GM10266 (cell line): ENCODE results near the gene INHA.
A peak's percentile ranks its signal among the peaks of the same experiment; 100 is the strongest.

ENCODE experiments used
- DNase-seq: peaks from one replicate; pipeline ENCODE4 v3.0.0; 2012; ENCODE audit errors: extremely low spot score
- CTCF ChIP-seq: IDR thresholded peaks from 2 replicates; pipeline ENCODE4 v1.5.1; 2012; ENCODE audit warnings: mild to moderate bottlenecking, low read depth; ENCODE audit not compliant: control insufficient read depth, insufficient read depth; ENCODE audit errors: missing control alignments

INHA gene

GRCh38 chr2:219571311-219572236, 536 bp upstream of the INHA start, which contains the start of gene OBSL1:
Gene OBSL1 (minus strand): TSS chr2:219571539. CDS start chr2:219571232, 307 bp downstream.
- TF ChIP-seq CTCF = no peak
- peak; percentile 23 for DNase-seq

GRCh38 chr2:219573166-219573565, 1.1 kb downstream of the INHA start:
- no peak for DNase-seq
- no peak for TF ChIP-seq CTCF

GRCh38 chr2:219574484-219575311, 2.6 kb downstream of the INHA start:
- DNase-seq = peak; percentile 6
- TF ChIP-seq CTCF = no peak

- no peak for DNase-seq
- no peak for TF ChIP-seq CTCF
Measured at GRCh38 chr2:219575566-219576504, 3.7 kb downstream of the INHA start.

- DNase-seq = no peak
- no peak for TF ChIP-seq CTCF
Measured at GRCh38 chr2:219576505-219577388, 4.6 kb downstream of the INHA start.
